Neuronal stem cell (in vitro differentiated cells): Measurements from ENCODE around the gene WHRN.

ENCODE experiments used
- DNase-seq: peaks from one replicate; pipeline ENCODE4 v3.0.0-alpha.2; 2013; ENCODE audit warnings: low spot score
- H2AFZ ChIP-seq: one replicate; pipeline ENCODE4 v1.6.1; 2013; ENCODE audit warnings: mild to moderate bottlenecking, low read length, inconsistent platforms
- H2AK5ac ChIP-seq: 2 replicates; pipeline ENCODE4 v1.6.1; 2013; ENCODE audit warnings: low read depth, mild to moderate bottlenecking, inconsistent platforms, low read length, moderate library complexity, mixed read lengths
- H2BK120ac ChIP-seq: 2 replicates; pipeline ENCODE4 v1.6.1; 2013; ENCODE audit warnings: low read depth, mild to moderate bottlenecking, inconsistent platforms, low read length, moderate library complexity, mixed read lengths
- H2BK12ac ChIP-seq: one replicate; pipeline ENCODE4 v1.6.1; 2013; ENCODE audit warnings: low read length, inconsistent platforms
- H2BK15ac ChIP-seq: 2 replicates; pipeline ENCODE4 v1.6.1; 2013; ENCODE audit warnings: mild to moderate bottlenecking, low read length, inconsistent platforms, mixed read lengths
- H2BK5ac ChIP-seq: one replicate; pipeline ENCODE4 v1.6.1; 2013; ENCODE audit warnings: inconsistent platforms, mild to moderate bottlenecking, low read length, moderate library complexity
- H3K14ac ChIP-seq: one replicate; pipeline ENCODE4 v1.6.1; 2013; ENCODE audit warnings: low read length, inconsistent platforms
- H3K18ac ChIP-seq: 2 replicates; pipeline ENCODE4 v1.6.1; 2013; ENCODE audit warnings: low read length, inconsistent platforms
- H3K23ac ChIP-seq: 2 replicates; pipeline ENCODE4 v1.6.1; 2013; ENCODE audit warnings: low read depth, mild to moderate bottlenecking, mixed read lengths, low read length, inconsistent platforms; ENCODE audit not compliant: poor library complexity
- H3K27ac ChIP-seq: replicated peaks from 3 replicates; pipeline ENCODE4 v1.5.1; 2013; ENCODE audit warnings: low read length, inconsistent platforms
- H3K27me3 ChIP-seq, 3 experiments: 2 replicates each; pipeline ENCODE4 v1.6.1; 2013; ENCODE audit warnings: low read length in 3 of 3, mild to moderate bottlenecking in 2 of 3, inconsistent platforms in 1 of 3, low read depth in 1 of 3, mixed read lengths in 1 of 3, moderate library complexity in 1 of 3; ENCODE audit not compliant: control insufficient read depth in 3 of 3, insufficient read depth in 3 of 3
- H3K36me3 ChIP-seq, 2 donors: replicated peaks in 1 of 2; 2 replicates each; pipeline ENCODE4 v1.6.1; 2013; ENCODE audit warnings: low read length in 2 of 2; ENCODE audit not compliant: control insufficient read depth in 2 of 2, insufficient read depth in 2 of 2
- H3K4ac ChIP-seq: 2 replicates; pipeline ENCODE4 v1.6.1; 2013; ENCODE audit warnings: inconsistent platforms, mild to moderate bottlenecking, low read length, moderate library complexity
- H3K4me1 ChIP-seq, 2 donors: 1 replicate in 1 of 2; 2 replicates in 1 of 2; pipeline ENCODE4 v1.6.1; 2013; ENCODE audit warnings: low read length in 2 of 2, low read depth in 1 of 2; ENCODE audit not compliant: control insufficient read depth in 2 of 2, insufficient read depth in 1 of 2
- H3K4me2 ChIP-seq: one replicate; pipeline ENCODE4 v1.6.1; 2013; ENCODE audit warnings: mild to moderate bottlenecking, low read length, inconsistent platforms; ENCODE audit not compliant: insufficient read depth, poor library complexity, severe bottlenecking
- H3K4me3 ChIP-seq, 2 donors: 2 replicates each; pipeline ENCODE4 v1.5.1; 2013; ENCODE audit warnings: low read length in 2 of 2, mild to moderate bottlenecking in 2 of 2, inconsistent platforms in 1 of 2, moderate library complexity in 1 of 2
- H3K79me1 ChIP-seq: one replicate; pipeline ENCODE4 v1.6.1; 2013; ENCODE audit warnings: low read depth, mild to moderate bottlenecking, inconsistent platforms, low read length, moderate library complexity
- H3K9ac ChIP-seq: one replicate; pipeline ENCODE4 v1.6.1; 2013; ENCODE audit warnings: mild to moderate bottlenecking, low read depth, low read length, inconsistent platforms; ENCODE audit not compliant: poor library complexity
- H3K9me3 ChIP-seq, 2 donors: replicated peaks in 1 of 2; 2 replicates each; pipeline versions ENCODE3 to v1.6.1; 2013; ENCODE audit warnings: low read length in 2 of 2, mild to moderate bottlenecking in 2 of 2, inconsistent platforms in 1 of 2, low read depth in 1 of 2, mixed read lengths in 1 of 2, moderate library complexity in 1 of 2; ENCODE audit not compliant: control insufficient read depth in 2 of 2, insufficient read depth in 1 of 2
- H4K8ac ChIP-seq: one replicate; pipeline ENCODE4 v1.6.1; 2013; ENCODE audit warnings: low read depth, mild to moderate bottlenecking, inconsistent platforms, low read length, moderate library complexity
- H4K91ac ChIP-seq: one replicate; pipeline ENCODE4 v1.6.1; 2013; ENCODE audit warnings: low read length, low read depth, mild to moderate bottlenecking, inconsistent platforms; ENCODE audit not compliant: poor library complexity
- WGBS, 2 donors: extraction: QIAGEN DNeasy Blood & Tissue Kit; methylation state at CpG; one replicate each; pipeline ENCODE4 v1.1.7; 2013; ENCODE audit warnings: missing lambda C conversion rate in 2 of 2, mixed read lengths in 1 of 2; ENCODE audit not compliant: insufficient read length in 2 of 2, insufficient replicate concordance in 1 of 2; ENCODE audit errors: extremely low coverage in 2 of 2; 5-methylcytosine and 5-hydroxymethylcytosine counted together

The WHRN gene

GRCh38 chr9:114369216-114370130 lies 135.8 kb downstream of the WHRN start:
- Histone ChIP-seq H3K23ac (no peak overlapping the region), H3K4me1 (peaks cover 14 to 15% of the 10 kb centered on the region in 2 donors), H3K4me2 (no peak overlapping the region), H2BK5ac (peak overlapping the region; percentile 67), H2BK120ac (no peak overlapping the region), H3K9ac (peak overlapping the region; percentile 24), H3K79me1 (no peaks in the 10 kb centered on the region), H4K91ac (no peak overlapping the region), H2AFZ (no peak overlapping the region), H3K4me3 (no peak overlapping the region), H3K14ac (no peak overlapping the region), H3K27ac (no peak overlapping the region), H3K4ac (no peak overlapping the region), H4K8ac (no peak overlapping the region), H2AK5ac (no peak overlapping the region), H3K36me3 (peaks cover 7 to 34% of the 10 kb centered on the region in 2 donors), H3K27me3 (no peaks in the 10 kb centered on the region), H3K18ac (peak overlapping the region; percentile 55), H2BK12ac (no peak overlapping the region), H3K9me3 (no peaks in the 10 kb centered on the region), H2BK15ac (peak overlapping the region; percentile 35)
- 100% methylated on average over 5 to 6 of the region's 9 CpGs for WGBS, 2 donors
- no peak for DNase-seq

GRCh38 chr9:114367772-114368569 lies 137.3 kb downstream of the WHRN start:
- Histone ChIP-seq H4K8ac (no peak overlapping the region), H3K4ac (no peak overlapping the region), H3K4me2 (no peak overlapping the region), H3K36me3 (peaks cover 8 to 31% of the 10 kb centered on the region in 2 donors), H2BK15ac (no peak overlapping the region), H3K27ac (no peak overlapping the region), H3K23ac (peak overlapping the region; percentile 39), H3K4me1 (peaks cover 13 to 15% of the 10 kb centered on the region in 2 donors), H3K27me3 (no peaks in the 10 kb centered on the region), H2BK12ac (no peak overlapping the region), H2BK120ac (no peak overlapping the region), H2AK5ac (no peak overlapping the region), H3K9ac (peak overlapping the region; percentile 30), H3K18ac (peak overlapping the region; percentile 17), H3K79me1 (no peaks in the 10 kb centered on the region), H2BK5ac (no peak overlapping the region), H3K14ac (no peak overlapping the region), H3K9me3 (no peaks in the 10 kb centered on the region), H4K91ac (no peak overlapping the region), H2AFZ (no peak overlapping the region), H3K4me3 (no peak overlapping the region)
- no CpG with 5 or more reads among the region's 14 CpGs for WGBS, 2 donors
- DNase-seq: no peak

- Histone ChIP-seq H4K8ac (no peak overlapping the region), H2BK5ac (no peak overlapping the region), H2BK15ac (no peak overlapping the region), H4K91ac (no peak overlapping the region), H3K4ac (no peak overlapping the region), H3K4me3 (no peak overlapping the region), H2AK5ac (no peak overlapping the region), H3K27ac (no peak overlapping the region), H3K4me2 (no peak overlapping the region), H3K14ac (no peak overlapping the region), H2AFZ (no peak overlapping the region), H3K23ac (no peak overlapping the region), H3K36me3 (peaks cover 8 to 34% of the 10 kb centered on the region in 2 donors), H3K4me1 (peaks cover 13 to 15% of the 10 kb centered on the region in 2 donors), H3K18ac (no peak overlapping the region), H2BK12ac (no peak overlapping the region), H3K79me1 (no peaks in the 10 kb centered on the region), H3K9ac (no peak overlapping the region), H3K27me3 (no peaks in the 10 kb centered on the region), H3K9me3 (no peaks in the 10 kb centered on the region), H2BK120ac (no peak overlapping the region)
- no peak for DNase-seq
- no CpG with 5 or more reads among the region's 6 CpGs for WGBS, 2 donors
Observed at GRCh38 chr9:114367366-114367765, 137.9 kb downstream of the WHRN start.
